EH (cell line): ENCODE measurements around the gene FGFRL1.

Source experiments
- DNase-seq: peaks from one replicate; pipeline ENCODE4 v3.0.0-alpha.2; 2015; ENCODE audit warnings: low read depth

FGFRL1 gene

DNA sequence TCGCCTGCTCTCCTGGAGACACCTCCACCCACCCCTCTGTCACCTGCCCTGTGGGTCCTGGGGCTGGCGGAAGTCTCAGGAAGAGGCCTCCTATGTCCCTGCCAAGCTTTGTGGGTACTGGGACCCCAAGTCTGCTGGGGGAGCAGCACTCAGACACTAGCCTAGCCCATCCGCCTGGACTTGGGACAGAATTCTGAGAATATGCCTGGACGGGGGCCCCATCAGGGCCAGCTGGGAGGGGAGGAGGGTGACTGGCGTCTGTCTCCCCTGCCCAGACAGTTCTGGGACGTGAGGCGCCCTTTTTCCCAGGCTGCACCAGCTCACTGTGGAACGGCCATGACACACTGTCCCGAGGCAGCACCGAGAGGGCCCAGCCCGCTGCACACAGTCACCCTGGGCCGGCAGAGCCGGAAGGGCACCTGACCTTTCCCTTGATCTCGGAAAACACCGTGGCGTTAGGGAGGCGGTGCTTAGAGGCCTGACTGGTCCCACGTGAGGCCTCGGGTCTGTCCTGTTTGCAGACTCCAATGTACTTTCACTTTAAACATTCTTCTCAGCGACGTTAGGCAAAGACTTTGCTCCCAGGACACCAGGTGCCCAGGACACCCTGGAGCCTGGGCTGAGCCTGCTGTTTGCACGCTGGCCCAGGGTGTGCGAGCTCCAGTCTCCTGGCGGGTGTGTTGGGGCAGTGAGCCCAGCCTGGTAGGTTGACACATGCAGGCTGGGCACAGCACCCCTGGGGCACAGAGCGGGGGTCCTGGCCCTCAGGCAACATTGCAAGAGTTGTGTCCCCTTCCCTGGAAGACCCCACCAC, 18.9 kb upstream of the FGFRL1 start:
- no peak for DNase-seq

DNA sequence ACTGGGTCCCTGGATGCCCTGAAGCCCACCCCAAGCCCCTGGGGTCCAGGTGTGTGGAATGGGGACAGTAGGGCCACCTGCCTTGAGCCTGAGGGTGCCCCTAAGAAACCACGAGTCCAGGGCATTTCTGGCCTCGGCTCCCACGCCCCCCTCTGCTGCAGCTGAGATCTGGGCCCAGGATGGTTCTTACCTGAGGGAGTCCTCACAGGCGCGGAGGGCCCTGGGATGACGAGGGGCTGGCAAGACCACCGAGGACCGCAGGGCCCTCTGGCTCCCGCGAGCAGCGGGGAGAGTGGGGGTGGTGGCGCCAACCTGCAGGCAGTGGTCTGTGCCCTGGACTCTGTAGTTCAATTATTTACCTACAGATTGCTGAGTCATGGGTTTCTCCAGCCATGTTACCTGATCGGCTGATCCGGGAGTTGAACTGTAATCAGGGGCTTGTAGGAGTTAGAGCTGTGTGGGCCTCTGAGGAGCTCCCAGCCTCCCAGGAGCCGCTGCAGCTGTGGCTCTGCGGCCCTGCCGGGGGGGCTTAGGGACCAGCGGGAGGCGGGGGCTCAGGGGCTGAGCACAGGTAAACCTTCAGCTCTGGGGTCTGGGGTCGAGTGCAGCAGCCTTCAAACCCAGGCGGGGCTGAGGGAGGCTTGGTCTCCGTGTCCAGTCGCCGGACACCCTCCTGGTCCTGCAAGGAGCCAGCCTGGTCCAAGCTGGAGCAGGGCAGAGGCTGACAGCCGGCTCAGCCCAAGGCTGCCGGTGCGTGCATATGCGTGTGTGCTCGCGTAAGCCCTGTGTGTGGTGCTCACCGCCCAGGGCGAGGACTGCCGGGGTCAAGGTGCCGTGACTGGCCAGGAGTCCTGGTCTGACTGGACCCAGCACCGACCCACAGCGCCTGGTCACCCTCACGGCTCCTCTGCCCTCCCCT, 18.1 kb upstream of the FGFRL1 start, which contains the start of gene SLC26A1:
SLC26A1 (minus strand) TSS at position 294 of the 919 bp plus-strand sequence. CDS start 1,701 bp downstream, outside the sequence.
- no peak for DNase-seq

DNA sequence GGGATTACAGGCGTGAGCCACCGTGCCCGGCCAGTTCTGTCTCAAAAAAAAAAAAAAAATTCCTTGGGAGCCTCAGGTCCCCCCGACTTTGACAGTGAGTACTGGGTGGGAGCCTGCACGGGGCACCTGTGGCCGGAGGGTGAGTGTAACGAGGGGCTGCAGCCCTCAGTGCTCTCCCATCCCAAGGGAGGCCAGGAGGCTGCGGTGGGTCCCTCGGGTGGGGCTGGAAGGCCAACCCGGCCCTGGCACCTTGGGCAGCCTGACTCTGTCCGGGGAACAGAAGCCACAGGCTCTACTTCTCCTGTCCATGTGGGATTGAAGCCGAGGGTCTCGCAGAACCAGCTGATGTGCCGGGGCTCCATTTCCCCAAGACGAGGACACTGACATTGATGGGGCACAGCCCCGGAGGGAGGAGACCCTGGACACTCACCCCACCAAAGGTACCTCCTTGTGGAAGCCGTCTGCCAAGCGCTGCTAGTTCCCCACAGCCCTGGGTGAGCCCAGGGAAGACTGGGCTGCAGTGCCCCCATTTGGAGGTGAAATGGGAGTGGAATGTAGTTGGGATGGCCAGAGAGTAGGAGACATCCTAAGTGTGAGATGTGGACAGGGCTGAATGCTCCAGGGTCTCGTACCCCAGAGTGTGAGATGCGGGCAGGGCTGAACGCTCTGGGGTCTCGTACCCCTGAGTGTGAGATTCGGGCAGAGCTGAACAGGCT, 16.0 kb upstream of the FGFRL1 start:
- DNase-seq, result no peak

DNA sequence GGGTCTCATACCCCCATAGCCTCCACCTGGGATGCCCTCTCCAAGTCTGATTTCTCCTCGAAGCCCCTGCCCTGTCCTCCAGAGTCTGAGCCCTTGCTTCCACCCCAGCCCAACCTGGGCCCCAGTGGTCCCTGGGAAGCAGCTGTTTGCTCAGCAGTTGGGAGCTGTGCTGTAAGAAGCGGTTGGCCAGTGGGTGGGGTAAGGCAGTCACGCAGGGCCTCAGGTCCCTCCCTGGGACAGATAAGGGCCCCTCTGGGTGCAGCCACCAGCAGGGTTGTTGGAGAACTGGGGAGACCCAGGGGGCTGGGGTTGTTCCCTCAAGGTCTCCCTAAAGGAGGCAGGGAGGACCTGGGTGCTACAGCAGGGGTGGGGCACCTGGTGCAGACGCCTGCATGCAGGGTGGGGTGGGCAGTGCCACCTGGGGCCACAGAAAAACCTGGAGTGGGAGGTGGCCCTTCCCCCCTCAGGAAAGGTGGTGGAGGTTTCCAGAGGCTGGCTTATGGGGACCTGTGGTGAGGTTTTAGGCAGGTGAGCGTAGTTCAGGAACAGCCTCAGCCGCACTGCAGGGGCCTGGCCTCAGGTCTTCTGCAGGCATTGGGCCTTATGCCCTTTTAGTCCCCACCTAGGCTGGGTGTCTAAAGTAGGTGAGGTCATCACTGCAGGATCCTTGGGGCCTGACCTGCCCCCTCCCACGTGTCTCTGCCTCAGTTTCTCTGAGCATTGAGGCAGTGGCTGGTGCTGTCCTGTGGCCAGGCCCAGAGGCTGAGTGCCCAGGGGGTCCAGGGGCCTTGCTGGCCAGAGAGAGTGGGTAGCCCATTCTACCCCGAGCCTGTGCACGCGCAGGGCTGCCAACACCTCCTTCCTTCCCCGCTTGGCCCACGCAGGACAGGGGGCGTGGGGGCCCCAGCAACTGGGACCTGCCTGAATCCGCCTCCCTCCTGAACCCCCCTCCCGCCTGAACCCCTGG, 15.1 kb upstream of the FGFRL1 start:
- DNase-seq, result no peak

DNA sequence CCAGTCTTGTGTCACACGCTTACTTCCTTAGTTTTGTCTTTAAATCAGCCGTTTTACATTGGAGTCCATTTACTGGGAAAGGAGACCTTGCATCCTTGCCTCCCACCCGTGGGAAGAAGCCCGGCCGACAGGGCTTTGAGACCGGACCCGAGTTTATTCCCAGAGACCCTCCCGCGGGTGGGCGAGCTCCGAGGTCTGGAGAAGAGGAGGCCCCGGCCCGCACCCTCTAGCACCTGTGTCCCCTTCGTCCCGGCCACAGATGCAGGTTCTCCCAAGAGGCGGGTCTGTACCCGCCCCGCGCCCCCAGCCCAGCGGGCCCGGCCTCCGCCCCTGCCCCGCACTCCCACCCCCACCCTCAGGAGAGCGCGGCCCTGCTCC, 14.4 kb upstream of the FGFRL1 start:
- DNase-seq, result no peak

DNA sequence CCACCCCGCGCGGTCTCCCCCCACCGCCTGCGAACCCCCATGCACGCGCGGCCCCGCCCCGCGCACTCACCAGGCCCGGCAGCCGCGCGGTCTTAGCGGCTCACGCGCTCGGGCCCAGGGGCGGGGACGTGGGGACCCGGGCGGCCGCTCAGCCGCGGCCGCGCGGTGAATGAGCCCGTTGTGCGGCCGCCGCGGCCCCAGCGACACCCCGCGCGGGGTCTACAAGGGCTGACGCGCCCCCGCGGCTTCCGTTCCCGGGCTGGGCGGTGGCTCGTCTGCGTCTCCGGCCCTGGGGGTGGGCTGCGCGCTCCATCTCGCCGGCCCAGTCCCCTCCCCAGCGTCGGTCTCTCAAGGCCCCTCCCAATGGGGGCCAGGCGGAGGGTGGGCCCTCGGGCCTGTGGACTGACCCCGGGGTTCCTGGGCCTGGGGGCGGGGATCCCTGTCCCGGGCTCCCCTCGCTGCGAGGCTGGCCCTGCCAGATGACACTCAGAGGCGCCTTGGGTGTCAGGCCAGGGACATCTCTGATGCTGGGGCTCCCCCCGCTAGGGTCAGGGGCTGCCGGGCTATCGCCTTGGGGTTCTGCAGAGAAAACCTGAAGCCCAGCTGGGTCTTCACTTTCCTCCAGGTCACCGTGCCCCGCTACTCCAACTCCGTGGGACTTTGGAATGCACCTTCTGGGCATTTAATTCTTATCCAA, 13.9 kb upstream of the FGFRL1 start:
- DNase-seq, result peak; percentile 17

DNA sequence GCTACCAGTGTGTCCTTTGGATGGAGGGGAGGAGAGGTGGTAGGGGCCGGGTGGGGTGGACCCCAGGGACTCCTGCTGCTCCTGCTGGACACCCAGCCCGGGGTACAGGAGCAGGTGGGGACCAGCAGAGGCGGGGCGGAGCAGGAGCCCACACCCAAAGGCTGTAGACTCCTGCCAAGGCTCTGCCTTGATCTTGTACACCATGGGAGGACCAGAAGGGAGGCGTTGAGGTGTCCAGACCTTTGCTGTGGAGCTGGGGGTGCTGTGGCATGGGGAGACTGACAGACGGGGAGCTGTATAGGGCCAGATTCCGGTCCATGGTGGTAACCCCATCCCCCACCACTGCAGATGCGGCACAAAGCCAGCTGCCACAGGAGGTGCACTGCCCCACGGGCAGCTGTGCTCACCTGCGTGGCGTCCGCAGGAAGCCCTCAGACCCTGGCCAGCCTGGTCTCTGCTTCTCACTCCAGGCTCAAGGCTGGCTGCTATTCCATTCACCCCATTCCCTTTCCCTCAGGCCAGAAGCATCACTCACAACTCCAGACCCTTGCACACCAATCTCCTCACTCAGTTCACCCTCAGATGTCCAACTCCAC, 13.2 kb upstream of the FGFRL1 start:
- DNase-seq, result no peak

DNA sequence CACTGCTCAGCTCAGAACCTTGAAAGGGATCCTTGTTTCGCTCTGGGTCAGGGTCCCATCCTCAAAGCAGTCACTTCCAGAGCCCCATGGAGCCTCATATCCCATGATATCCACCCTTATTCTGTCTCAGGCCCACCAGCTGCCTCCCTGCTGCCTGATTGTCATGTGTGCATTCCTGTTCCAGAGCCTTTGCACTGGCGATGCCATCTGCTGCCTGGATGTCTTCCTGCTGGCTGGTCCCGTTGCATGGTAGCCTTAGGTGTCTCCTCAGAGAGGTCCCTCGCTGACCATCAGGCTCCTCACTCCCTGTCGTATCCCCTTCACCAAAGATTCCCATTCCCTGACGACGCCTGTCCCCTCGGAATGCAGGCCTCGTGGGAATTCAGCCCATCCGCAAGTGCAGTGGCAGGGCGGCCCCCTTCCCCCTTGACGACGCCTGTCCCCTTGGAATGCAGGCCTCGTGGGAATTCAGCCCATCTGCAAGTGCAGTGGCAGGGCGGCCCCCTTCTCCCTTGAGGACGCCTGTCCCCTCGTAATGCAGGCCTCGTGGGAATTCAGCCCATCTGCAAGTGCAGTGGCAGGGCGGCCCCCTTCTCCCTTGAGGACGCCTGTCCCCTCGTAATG, 12.1 kb upstream of the FGFRL1 start:
- peak; percentile 33 for DNase-seq

DNA sequence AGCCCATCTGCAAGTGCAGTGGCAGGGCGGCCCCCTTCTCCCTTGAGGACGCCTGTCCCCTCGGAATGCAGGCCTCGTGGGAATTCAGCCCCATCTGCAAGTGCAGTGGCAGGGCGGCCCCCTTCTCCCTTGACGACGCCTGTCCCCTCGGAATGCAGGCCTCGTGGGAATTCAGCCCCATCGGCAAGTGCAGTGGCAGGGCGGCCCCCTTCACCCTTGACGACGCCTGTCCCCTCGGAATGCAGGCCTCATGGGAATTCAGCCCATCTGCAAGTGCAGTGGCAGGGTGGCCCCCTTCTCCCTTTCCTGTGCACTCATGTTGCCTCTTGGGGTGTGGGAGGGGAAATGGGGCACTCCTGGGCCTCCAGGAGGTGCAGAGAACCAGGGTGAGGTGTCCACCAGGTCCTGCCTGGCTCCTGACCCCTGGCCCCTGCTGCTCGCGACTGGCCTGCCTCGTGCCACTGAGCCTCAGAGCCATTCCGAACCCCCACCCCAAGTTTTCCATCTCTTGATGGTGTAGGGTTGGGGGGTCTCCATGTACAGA, 11.5 kb upstream of the FGFRL1 start:
- DNase-seq, result no peak

DNA sequence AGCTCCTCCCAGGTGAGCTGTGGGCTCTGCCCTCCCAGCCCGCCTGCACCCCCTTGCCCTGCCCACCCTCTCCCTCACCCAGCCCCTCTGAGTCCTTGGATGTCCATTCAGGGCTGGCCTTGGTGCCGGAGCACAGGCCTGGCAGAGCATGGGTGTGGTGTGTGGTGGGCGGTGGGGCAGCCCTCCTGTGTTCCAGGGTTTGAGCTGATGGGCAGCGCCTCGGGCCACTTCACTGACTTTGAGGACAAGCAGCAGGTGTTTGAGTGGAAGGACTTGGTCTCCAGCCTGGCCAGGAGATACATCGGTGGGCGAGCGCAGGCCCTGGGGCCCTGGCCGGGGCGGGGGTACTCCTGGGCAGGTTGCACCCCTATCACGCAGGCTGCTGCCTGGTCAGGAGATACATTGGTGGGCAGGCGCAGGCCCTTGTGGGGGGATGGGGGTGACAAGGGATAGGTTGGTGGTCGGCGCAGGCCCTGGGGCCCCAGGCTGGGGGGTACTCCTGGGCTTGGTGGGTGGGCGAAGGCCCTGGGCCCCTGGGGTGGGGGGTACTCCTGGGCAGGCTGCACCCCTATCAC, 10.7 kb upstream of the FGFRL1 start:
- DNase-seq, result no peak

DNA sequence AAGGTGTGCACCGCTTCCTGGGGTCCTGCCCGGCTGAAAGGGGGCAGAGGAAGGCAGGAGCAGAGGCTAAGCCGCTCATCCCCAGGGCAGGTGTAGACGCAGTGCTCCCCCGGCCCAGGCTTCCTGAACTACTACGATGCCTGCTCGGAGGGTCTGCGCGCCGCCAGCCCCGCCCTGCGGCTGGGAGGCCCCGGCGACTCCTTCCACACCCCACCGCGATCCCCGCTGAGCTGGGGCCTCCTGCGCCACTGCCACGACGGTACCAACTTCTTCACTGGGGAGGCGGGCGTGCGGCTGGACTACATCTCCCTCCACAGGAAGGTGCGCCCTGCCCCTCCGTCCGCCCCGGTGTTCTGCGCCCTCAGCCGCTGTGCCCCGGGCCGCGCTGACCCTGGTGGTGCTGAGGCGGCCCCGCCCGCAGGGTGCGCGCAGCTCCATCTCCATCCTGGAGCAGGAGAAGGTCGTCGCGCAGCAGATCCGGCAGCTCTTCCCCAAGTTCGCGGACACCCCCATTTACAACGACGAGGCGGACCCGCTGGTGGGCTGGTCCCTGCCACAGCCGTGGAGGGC, 9.8 kb upstream of the FGFRL1 start:
- no peak for DNase-seq

DNA sequence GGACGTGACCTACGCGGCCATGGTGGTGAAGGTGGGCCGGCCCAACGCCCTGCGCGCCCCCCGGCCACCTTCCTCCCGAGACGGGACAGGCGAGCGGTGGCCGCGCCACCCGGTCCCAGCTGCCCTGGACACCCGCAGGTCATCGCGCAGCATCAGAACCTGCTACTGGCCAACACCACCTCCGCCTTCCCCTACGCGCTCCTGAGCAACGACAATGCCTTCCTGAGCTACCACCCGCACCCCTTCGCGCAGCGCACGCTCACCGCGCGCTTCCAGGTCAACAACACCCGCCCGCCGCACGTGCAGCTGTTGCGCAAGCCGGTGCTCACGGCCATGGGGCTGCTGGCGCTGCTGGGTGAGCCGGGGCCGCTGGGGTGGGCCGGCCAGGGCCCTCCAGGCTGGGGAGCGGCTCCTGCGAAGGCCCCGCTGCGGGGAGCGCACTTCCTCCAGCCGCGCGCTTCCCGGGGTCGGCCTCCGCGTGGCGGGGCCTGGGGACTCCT, 9.2 kb upstream of the FGFRL1 start:
- DNase-seq, result peak; percentile 8

DNA sequence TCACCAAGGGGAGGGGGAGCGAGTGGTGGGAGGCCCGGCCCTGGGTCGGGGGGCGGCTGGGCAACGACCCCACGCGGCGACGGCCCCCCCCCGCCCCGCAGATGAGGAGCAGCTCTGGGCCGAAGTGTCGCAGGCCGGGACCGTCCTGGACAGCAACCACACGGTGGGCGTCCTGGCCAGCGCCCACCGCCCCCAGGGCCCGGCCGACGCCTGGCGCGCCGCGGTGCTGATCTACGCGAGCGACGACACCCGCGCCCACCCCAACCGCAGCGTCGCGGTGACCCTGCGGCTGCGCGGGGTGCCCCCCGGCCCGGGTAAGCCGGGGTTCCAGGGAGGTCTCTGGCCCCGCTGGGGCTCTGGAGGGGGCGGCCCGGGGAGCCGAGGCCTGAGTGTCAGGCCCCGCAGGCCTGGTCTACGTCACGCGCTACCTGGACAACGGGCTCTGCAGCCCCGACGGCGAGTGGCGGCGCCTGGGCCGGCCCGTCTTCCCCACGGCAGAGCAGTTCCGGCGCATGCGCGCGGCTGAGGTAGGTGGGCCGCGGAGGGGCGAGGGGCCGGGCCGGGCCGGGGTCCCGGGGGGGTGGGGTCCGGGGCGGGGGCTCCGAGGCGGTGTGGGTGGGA, 8.7 kb upstream of the FGFRL1 start:
- DNase-seq, result no peak

DNA sequence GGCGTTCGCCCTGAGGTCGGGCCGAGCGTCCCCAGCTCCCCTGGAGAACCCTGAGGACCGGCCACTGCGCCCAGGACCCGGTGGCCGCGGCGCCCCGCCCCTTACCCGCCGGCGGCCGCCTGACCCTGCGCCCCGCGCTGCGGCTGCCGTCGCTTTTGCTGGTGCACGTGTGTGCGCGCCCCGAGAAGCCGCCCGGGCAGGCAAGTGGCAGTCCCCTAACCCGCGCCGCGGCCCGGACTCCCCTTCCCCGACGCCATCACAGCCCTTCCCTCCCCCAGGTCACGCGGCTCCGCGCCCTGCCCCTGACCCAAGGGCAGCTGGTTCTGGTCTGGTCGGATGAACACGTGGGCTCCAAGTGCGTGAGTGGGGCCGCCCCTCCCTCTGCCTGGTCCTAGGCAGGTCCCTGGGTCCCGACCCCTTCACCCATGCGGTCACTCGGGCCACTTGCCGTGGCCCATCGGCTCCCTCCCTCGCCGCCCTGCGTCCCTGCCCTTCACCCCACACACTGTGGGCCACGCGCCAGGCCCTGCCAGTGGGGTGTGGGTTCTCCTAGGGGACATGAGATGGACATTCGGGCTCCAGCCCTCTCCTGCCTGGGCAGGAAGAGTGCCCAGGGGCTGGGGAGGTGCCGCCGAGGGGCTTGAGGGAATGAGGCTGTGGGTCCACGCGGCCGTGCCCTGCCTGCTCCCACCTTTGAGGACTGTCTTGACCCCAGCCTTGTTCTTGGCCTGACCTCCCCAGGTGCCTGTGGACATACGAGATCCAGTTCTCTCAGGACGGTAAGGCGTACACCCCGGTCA, 8.0 kb upstream of the FGFRL1 start:
- no peak for DNase-seq

DNA sequence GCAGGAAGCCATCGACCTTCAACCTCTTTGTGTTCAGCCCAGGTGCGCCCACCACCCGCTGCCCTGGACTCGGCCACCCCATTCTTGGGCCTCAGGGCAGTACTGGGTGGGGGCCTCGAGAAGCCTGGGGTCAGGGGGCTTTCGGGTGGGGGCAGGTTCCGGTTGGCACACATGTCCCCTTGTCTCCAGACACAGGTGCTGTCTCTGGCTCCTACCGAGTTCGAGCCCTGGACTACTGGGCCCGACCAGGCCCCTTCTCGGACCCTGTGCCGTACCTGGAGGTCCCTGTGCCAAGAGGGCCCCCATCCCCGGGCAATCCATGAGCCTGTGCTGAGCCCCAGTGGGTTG, 7.4 kb upstream of the FGFRL1 start:
- no peak for DNase-seq

DNA sequence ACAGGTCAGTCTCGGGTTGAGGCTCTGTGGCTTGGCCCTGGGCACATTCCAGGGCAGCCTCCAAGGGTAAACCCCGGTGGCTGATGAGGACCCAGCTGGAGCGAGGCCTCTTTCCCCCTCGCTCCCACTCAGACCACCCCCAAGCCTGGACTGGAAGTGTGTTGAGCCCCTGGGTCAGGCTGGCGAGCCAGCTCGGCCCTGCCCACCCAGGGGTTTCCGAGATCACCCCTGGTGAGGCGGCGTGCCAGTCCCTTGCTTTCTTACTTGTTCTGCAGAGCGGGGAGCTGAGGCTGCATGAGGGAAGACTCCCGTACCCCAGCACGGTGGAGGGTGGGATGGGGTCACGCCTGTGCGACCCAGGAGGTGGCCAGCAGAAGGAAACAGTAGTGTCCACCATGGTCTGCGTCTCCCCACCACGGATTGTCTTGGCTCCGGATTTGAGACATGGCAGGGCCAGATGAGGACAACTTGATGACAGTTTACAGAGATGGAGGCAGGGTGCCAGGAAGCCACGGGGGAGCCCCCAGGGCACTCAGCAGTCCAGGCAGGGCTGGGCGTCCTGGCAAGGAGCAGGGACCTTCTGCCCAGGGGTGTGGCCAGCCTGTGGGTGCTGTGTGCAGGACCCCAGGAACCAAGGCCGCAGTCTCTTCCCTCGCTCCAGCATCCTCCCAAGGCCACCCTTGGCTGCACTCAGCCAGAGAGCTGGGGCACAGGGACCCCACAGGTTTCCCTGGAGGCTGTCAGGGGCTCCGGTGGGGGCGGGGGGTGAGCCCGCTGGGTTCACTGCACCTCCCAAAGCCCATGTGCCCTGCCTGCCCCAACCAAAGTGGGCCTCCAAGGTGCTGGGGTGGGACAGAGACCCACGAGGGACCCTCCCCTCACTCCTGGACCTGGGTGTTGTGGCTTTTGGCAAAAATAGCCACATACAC, 6.6 kb upstream of the FGFRL1 start:
- DNase-seq, result no peak
